ENCODE data around the gene PCDHGB1.

Gene PCDHGB1

DNA sequence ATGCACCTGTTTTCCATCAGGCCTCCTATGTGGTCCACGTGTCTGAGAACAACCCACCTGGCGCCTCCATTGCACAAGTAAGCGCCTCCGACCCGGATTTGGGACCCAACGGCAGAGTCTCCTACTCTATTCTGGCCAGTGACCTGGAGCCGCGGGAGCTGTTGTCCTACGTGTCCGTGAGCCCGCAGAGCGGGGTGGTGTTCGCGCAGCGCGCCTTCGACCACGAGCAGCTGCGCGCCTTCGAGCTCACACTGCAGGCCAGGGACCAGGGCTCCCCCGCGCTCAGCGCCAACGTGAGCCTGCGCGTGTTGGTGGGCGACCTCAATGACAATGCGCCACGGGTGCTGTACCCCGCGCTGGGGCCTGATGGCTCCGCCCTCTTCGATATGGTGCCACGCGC, 1.7 kb downstream of the PCDHGB1 start:
- no peak overlapping the region for H3K4me3 ChIP-seq (ENCODE audit: low read depth, low read length)
- TF ChIP-seq, protein P1, sequence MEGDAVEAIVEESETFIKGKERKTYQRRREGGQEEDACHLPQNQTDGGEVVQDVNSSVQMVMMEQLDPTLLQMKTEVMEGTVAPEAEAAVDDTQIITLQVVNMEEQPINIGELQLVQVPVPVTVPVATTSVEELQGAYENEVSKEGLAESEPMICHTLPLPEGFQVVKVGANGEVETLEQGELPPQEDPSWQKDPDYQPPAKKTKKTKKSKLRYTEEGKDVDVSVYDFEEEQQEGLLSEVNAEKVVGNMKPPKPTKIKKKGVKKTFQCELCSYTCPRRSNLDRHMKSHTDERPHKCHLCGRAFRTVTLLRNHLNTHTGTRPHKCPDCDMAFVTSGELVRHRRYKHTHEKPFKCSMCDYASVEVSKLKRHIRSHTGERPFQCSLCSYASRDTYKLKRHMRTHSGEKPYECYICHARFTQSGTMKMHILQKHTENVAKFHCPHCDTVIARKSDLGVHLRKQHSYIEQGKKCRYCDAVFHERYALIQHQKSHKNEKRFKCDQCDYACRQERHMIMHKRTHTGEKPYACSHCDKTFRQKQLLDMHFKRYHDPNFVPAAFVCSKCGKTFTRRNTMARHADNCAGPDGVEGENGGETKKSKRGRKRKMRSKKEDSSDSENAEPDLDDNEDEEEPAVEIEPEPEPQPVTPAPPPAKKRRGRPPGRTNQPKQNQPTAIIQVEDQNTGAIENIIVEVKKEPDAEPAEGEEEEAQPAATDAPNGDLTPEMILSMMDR (conservative IDR thresholded peaks at IDR 0.05; ENCODE audit: low read depth, low read length) = no peak
- no peak for DNase-seq (ENCODE audit: low read depth)

DNA sequence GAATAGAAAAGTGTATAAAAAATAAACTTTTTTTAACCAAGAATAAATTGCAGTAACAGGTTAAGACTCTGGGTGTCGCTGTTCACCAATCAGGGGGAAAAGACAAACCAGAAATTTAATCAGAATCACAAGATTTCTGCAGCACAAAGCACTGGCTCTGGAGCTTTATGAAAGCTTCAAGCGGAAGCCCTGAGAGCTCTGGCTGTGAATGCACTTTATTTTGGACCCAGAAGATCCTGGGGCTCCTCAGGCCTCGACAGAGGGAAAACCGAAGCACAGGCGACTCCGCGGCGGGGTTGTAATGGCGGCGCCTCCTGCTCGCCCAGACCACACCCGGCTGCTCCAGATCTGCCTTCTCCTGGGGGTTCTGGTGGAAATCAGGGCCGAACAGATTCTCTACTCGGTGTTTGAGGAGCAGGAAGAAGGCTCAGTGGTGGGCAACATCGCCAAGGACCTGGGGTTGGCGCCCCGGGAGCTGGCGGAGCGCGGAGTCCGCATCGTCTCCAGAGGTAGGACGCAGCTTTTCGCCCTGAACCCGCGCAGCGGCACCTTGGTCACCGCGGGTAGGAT, 5.1 kb downstream of the PCDHGB1 start, which contains the start of gene PCDHGA4:
Gene PCDHGA4 (plus strand): TSS at position 122 of the 570 bp plus-strand sequence. CDS start 87 bp downstream, at position 209.
- DNase-seq (ENCODE audit: low read depth) = no peak
- peak within 1 kb of the TSS; percentile 39 for H3K4me3 ChIP-seq (ENCODE audit: low read depth, low read length)
- TF ChIP-seq, protein P1 (conservative IDR thresholded peaks at IDR 0.05; ENCODE audit: low read depth, low read length) = peak; percentile 43

DNA sequence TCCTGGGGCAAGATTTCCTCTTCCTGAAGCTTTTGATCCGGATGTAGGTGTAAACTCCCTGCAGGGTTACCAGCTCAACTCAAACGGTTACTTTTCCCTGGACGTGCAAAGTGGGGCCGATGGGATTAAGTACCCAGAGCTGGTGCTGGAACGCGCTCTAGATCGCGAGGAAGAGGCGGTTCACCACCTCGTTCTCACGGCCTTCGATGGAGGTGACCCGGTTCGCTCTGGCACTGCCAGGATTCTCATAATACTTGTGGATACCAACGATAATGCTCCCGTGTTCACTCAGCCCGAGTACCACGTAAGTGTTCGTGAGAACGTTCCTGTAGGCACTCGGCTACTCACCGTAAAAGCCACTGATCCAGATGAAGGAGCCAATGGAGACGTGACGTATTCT, 5.7 kb downstream of the PCDHGB1 start:
- TF ChIP-seq, protein P1 (conservative IDR thresholded peaks at IDR 0.05; ENCODE audit: low read depth, low read length) = no peak
- no peak for DNase-seq (ENCODE audit: low read depth)
- H3K4me3 ChIP-seq (ENCODE audit: low read depth, low read length) = no peak overlapping the region

DNA sequence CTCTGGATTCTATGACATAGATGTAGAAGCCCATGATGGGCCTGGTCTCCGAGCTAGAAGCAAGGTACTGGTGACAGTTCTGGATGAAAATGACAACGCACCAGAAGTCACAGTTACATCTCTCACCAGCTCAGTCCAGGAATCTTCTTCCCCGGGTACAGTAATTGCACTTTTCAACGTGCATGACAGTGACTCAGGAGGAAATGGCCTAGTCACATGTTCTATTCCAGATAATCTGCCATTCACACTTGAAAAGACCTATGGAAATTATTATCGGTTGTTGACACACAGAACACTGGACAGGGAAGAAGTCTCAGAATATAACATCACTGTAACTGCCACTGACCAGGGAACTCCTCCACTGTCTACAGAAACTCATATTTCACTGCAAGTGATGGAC, 6.2 kb downstream of the PCDHGB1 start:
- no peak overlapping the region for H3K4me3 ChIP-seq (ENCODE audit: low read depth, low read length)
- DNase-seq (ENCODE audit: low read depth) = no peak
- TF ChIP-seq, protein P1 (conservative IDR thresholded peaks at IDR 0.05; ENCODE audit: low read depth, low read length) = no peak

DNA sequence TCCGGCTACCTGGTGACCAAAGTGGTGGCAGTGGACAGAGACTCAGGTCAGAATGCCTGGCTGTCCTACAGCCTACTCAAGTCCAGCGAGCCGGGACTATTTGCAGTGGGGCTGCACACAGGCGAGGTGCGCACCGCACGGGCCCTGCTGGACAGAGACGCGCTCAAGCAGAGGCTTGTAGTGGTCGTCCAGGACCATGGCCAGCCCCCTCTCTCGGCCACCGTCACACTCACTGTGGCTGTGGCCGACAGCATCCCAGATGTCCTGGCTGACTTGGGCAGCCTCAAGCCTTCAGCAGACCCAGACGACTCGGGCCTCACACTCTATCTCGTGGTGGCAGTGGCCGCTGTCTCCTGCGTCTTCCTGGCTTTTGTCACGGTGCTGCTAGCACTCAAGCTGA, 7.1 kb downstream of the PCDHGB1 start:
- TF ChIP-seq, protein P1 (conservative IDR thresholded peaks at IDR 0.05; ENCODE audit: low read depth, low read length) = no peak
- DNase-seq (ENCODE audit: low read depth) = no peak
- H3K4me3 ChIP-seq (ENCODE audit: low read depth, low read length) = no peak overlapping the region

DNA sequence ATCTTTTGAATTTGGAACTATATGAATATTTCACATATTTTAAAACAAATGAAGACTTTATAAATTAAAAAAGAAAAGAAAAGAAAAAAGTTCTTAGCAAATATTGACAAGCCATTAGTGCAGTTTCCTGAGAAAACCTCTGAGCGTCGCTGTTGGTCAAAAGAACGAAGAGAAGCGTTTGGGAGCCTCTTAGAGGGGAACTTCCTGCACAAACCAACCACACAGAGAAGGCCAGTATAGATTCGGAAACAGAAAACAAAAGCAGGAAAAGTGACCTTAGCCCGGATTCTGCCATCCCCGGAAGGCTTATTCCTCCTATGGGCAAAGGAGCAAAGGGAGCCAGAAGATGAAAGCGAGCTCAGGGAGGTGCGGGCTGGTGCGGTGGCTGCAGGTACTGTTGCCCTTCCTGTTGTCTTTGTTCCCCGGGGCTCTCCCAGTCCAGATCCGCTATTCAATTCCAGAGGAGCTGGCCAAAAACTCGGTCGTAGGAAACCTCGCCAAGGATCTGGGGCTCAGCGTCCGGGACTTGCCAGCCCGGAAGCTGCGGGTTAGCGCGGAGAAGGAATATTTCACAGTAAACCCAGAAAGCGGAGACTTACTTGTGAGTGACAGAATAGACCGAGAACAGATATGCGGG, 10.0 kb downstream of the PCDHGB1 start, which contains the start of gene PCDHGB2:
Gene PCDHGB2 (plus strand): TSS at position 205 of the 637 bp plus-strand sequence. CDS start 142 bp downstream, at position 347.
- H3K4me3 ChIP-seq (ENCODE audit: low read depth, low read length) = peak within 1 kb of the TSS; percentile 32
- TF ChIP-seq, protein P1 (conservative IDR thresholded peaks at IDR 0.05; ENCODE audit: low read depth, low read length) = peak; percentile 34
- peak; percentile 40 for DNase-seq (ENCODE audit: low read depth)

DNA sequence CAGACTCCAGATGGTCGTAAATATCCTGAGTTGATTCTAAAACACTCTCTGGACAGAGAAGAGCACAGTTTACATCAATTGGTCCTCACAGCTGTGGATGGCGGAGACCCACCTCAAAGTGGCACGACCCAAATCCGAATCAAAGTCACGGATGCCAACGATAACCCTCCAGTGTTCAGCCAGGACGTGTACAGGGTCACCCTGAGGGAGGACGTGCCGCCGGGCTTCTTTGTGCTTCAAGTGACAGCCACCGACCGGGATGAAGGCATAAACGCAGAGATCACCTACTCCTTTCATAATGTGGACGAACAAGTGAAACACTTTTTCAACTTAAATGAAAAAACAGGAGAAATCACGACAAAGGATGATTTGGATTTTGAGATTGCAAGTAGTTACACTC, 10.8 kb downstream of the PCDHGB1 start:
- TF ChIP-seq, protein P1 (conservative IDR thresholded peaks at IDR 0.05; ENCODE audit: low read depth, low read length) = no peak
- no peak for DNase-seq (ENCODE audit: low read depth)
- H3K4me3 ChIP-seq (ENCODE audit: low read depth, low read length) = no peak overlapping the region
